Ramos (cell line): Measurements from ENCODE around the gene OSBPL1A.
"Not testable (repeated sequence)": the region's sequence is repeated elsewhere in the genome, so short reads cannot be mapped to it uniquely, and the experiment has no call there.

Experiments
- in situ Hi-C: fragments of 300-500 bp; cut with MboI; formaldehyde crosslinking; loops from one replicate; pipeline ENCODE4 v1.14.3; 2022; ENCODE audit warnings: low sequenced_read_pairs; ENCODE audit not compliant: unreplicated experiment

OSBPL1A gene

GRCh38 chr18:24153397-24153796 lies 244.2 kb downstream of the OSBPL1A start:
- in situ Hi-C loops: no loop called here

GRCh38 chr18:24149591-24149990 lies 248.0 kb downstream of the OSBPL1A start:
- in situ Hi-C loops: not testable (repeated sequence)

GRCh38 chr18:24142376-24142775 lies 255.2 kb downstream of the OSBPL1A start:
- in situ Hi-C loops: no loop called here

DNA sequence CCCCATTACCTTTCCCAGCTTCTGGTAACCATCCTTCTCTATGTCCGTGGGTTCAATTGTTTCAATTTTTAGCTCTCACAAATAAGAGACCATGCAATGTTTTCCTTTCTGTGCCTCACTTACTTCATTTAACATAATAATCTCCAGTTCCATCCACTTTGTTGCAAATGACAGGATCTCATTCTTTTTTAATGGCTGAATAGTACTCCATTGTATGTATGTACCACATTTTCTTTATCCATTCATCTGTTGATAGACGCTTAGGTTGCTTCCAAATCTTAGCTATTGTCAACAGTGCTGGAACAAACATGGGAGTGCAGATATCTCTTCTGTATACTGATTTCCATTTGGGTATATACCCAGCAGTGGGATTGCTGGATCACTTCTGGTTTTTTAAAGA lies 256.9 kb downstream of the OSBPL1A start:
- in situ Hi-C loops: no loop called here

DNA sequence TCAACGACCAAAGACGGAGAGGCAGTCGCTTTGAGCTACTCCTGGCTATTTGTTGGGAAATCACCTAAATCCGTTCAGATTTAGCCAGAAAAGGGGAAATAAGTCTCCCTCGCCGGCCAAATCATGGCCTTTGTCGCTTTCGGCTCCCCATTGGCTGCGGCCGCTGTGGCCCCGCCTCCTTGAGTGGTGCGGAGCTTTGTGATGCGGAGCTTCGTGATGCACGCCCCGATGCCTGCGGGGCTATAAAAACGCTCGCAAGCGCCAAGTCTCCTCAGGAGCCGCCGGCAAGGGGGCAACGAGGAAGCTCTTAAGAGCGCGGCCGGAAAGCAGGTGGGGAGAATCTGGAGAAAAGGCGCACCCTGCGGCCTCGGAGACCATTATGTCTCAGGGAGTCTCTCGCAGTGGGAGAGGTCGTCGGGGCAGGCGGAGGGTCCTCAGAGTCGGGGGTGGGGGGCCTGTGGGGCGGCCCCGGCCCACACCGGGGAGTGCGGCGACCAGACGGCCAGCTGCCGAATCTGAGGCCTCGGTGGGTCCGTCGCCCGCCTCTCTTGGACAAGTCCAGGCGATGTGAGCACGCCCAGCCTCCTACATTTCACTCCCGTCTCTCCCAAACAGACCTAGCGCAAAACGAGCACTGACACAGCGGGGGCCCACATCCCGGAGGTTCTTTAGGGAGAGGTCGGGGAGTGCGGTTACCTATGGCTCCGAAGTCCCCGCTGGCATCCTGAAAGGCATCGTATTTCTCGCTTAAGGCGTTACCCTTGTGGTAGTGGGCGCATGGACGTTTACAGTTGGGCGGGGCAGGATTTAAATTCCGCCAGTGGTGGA lies 258.6 kb downstream of the OSBPL1A start, which contains the start of gene CABYR:
CABYR (plus strand) TSS at position 274 of the 828 bp plus-strand sequence. CDS start 4,053 bp downstream, outside the sequence.
- in situ Hi-C loops: no loop called here

GRCh38 chr18:24138409-24138788 lies 259.2 kb downstream of the OSBPL1A start:
- in situ Hi-C loops: no loop called here

DNA sequence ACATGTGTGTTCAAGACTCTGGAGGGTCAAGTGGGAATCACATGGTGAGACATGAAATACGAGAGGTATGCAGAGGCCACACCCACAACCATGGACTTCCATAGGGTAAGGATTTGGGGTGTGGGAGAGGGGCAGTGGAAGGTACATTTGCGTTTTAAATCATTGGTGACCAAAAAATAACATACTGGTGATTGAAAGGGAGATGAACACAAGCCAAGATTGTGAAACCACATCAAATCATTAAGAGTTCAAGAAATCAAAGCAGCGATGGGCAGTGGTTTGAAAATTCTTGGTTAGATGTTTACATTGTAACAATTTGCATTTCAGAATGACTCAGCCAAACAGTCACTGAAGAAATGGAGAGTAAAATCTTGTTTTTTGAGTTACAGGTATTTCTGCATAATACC lies 260.7 kb downstream of the OSBPL1A start:
- in situ Hi-C loops: no loop called here

GRCh38 chr18:24130494-24130893 lies 267.1 kb downstream of the OSBPL1A start:
- in situ Hi-C loops: no loop called here

- in situ Hi-C loops: loop anchor here (10.0 kb wide), 1 partner anchor 504 kb away; no protein-coding TSS in a partner anchor
Observed at GRCh38 chr18:24128700-24129099, 268.9 kb downstream of the OSBPL1A start.

GRCh38 chr18:24127735-24128134 lies 269.9 kb downstream of the OSBPL1A start:
- in situ Hi-C loops: loop anchor here (10.0 kb wide), 1 partner anchor 503 kb away; no protein-coding TSS in a partner anchor

DNA sequence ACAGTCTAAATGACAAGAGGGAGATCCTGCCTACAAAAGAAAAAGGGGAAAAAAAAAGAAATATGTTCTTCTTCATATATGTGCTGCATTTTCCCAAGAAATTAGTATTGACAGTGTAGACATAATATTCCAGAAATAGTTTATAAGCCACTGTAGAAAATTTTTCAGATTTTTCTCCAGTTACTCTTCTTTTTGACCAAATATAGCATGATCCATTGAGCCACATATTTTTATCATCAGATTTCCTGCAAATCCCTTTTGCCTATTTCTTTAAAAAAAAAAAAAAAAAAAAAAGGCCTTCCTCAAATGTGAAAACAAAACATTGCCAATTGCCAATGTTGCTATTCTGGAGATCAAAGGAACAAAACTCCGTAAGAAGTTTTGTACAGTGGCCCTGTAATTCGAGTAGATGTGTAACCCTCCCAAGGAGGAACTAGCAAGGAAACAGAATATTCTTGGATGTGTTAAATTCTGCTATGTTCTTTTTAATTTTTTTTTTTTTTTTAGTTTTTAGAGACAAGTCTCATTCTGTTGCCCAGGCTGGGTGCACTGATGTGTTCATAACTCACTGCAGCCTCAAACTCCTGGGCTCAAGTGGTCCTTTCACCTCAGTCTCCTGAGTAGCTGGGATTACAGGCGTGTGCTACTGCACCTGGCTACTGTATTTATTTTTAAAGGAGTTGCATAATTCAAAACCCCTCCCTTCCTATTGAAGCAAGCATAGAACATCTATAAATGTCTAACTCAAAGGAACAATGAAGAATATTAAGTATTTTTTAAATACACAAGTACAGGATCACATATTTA lies 271.3 kb downstream of the OSBPL1A start:
- in situ Hi-C loops: loop anchor here (10.0 kb wide), 1 partner anchor 502 kb away; no protein-coding TSS in a partner anchor

DNA sequence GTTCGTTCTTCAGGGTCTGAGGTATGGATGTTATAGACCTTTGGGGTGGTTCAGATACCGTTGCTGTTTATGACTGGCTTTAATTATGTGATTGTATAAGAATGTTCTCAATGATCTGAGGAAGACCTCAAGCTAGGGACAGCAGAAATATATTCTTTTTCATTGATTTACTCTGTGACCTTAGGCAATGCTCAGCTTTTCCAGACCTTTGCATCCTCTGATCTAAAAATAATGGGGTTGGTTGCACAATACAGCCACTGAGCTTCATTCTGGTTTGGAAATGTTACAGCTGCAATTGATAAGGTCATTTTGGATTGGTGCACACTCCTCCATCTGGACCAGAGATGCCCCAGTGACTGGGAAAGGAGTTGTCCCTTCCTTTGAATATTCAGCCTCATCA lies 276.0 kb downstream of the OSBPL1A start:
- in situ Hi-C loops: loop anchor here (10.0 kb wide), 1 partner anchor 497 kb away; no protein-coding TSS in a partner anchor

- in situ Hi-C loops: loop anchor here (10.0 kb wide), 1 partner anchor 496 kb away; no protein-coding TSS in a partner anchor
Observed at GRCh38 chr18:24120676-24121075, 276.9 kb downstream of the OSBPL1A start.

DNA sequence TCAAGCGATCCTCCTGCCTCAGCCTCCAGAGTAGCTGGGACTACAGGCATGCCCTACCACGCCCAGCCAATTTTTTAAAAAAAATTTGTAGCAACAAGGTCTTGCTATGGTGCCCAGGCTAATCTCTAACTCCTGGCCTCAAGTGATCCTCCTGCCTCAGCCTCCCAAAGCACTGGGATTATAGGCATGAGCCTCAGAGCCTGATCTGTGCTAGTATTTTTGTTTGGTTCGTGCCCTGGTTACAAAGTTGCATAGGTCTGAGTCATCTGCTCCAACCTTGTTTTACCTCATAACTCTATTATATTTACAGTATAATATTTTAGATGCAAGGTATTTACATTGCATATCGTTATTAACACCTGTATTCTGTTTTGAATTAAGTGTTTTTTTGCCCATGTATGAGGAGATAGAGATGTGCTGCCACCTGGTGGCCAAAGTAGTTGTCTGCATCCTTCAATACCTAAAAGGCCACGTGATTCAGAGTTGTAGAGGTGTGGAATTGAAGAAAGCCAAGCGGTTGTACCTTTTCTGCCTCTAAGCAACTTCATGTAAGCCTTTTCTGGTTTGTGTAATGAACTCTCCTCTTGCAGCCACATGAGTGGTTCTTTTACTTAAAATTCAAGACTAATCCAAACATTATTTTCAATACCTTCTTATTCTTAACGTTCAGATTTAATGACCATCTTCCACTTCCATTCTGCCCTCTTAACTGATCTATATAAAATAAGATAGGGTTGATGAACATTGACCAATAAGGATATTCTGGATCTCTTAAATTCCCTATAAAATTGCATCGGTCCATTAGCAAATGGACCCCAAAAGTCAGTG lies 278.7 kb downstream of the OSBPL1A start:
- in situ Hi-C loops: loop anchor here (10.0 kb wide), 1 partner anchor 194 kb away; no protein-coding TSS in a partner anchor

DNA sequence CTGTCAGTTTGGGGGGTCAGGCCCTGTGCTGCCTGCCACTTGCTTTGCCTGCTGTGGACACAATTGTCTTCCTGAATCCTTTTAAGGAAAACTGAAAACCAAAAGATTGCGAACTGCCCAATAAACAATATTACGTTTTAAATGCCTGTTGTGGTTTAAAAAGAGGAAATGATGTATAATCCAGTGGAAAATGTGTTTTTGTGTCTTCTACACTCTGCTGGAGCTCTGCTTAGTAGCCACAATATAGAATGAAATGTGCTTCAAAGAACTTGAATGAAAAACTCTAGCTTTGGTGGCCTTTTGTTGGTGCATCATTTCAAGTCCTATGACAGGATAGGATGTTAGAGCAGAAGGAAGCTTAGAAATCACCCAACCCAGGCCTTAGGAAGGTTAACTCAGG lies 282.0 kb downstream of the OSBPL1A start:
- in situ Hi-C loops: loop anchor here (10.0 kb wide), 1 partner anchor 191 kb away; no protein-coding TSS in a partner anchor

- in situ Hi-C loops: loop anchor here (10.0 kb wide), 1 partner anchor 190 kb away; no protein-coding TSS in a partner anchor
Observed at GRCh38 chr18:24114924-24115549, 282.6 kb downstream of the OSBPL1A start.

DNA sequence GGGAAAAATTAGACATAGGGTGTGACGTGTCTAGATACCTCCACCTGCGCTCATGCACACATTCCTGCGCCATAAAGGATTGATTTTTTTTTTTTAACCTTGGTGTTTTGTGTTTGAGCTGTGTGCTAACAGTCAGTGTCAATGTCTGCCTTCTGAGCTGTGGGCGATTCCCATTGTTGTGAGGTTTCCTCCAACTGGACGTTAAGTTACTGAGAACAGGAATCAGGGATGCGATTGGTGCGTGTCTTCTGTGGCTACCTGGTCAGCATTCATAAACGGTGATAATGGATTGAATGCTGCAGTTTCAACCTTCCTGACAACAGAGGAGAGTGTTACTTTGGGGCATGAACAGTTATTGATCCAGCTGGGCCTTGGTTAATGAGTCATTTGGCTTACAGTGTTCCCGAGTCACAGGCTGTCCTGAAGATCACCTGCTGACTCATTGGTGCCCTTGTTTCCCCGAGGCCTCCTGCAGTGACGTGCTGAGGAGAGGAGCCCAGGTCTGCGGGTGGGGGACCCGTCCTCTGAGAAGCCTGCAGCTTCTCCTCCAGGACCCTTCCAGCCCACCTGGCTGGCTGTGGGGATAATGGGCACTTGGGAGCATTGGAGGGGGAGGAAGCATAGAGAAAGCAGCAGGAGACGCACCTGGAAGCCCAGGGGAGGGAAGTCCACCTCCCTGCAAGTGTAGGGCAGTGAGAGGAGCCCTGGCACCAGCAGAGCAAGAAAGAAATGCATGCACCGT lies 284.6 kb downstream of the OSBPL1A start:
- in situ Hi-C loops: loop anchor here (10.0 kb wide), 1 partner anchor 188 kb away; no protein-coding TSS in a partner anchor

GRCh38 chr18:24112464-24112863 lies 285.2 kb downstream of the OSBPL1A start:
- in situ Hi-C loops: loop anchor here (10.0 kb wide), 1 partner anchor 188 kb away; no protein-coding TSS in a partner anchor
